Caco-2 (cell line): ENCODE data around the gene TAF4B. TPM values are rescaled to one million over a fixed set of nuclear protein-coding genes. Genes with fewer than 3 reads are reported as not detected.
"Not testable (repeated sequence)": the region's sequence is repeated elsewhere in the genome, so short reads cannot be mapped to it uniquely, and the experiment has no call there.

Source experiments
- BruUV-seq: library from RNA; stranded (reverse); fragments of 400-500 nt; replicated peaks from 2 replicates; lab custom pipeline; 2021; lab: Mats Ljungman, UMichigan
- CTCF ChIA-PET: fragments of 300-600 bp; sonication (Branson Sonifier 250); formaldehyde crosslinking; loops from one replicate; lab custom pipeline; 2022; ENCODE audit warnings: antibody characterized with exemption; lab: Charles Lee
- POLR2A ChIA-PET: fragments of 300-600 bp; sonication (Branson Sonifier 250); formaldehyde crosslinking; loops from one replicate; lab custom pipeline; 2022; ENCODE audit warnings: antibody characterized with exemption; lab: Charles Lee
- DNase-seq, 2 experiments: peaks; one replicate each; pipeline versions ENCODE4 v3.0.0 to v3.0.0-alpha.2; 2020 to 2022
- H3K27me3 ChIP-seq: replicated peaks from 2 replicates; pipeline ENCODE4 v1.6.0; 2011; ENCODE audit warnings: low read length; ENCODE audit not compliant: control insufficient read depth, insufficient read depth
- H3K36me3 ChIP-seq: 2 replicates; pipeline ENCODE4 v1.5.1; 2011; ENCODE audit warnings: low read length; ENCODE audit not compliant: control insufficient read depth, insufficient read depth
- H3K4me1 ChIP-seq: fragments of 250-450 bp; sonication (Bioruptor Pico); 2 replicates; pipeline ENCODE4 v1.5.1; 2020; ENCODE audit warnings: mild to moderate bottlenecking
- H3K4me3 ChIP-seq: 2 replicates; pipeline ENCODE4 v1.5.1; 2011; ENCODE audit warnings: low read depth, mild to moderate bottlenecking, control low read depth, low read length
- H3K9me3 ChIP-seq: fragments of 250-450 bp; sonication (Bioruptor Pico); 2 replicates; pipeline ENCODE4 v1.5.1; 2020; ENCODE audit warnings: mild to moderate bottlenecking, moderate library complexity
- H3K27ac Mint-ChIP-seq: one replicate; pipeline ENCODE4 v1.8.0; 2022; ENCODE audit warnings: mixed read lengths; ENCODE audit not compliant: unreplicated experiment
- H3K27me3 Mint-ChIP-seq: one replicate; pipeline ENCODE4 v1.8.0; 2022; ENCODE audit warnings: mixed read lengths; ENCODE audit not compliant: insufficient read depth, unreplicated experiment
- H3K36me3 Mint-ChIP-seq: one replicate; pipeline ENCODE4 v1.8.0; 2022; ENCODE audit warnings: mild to moderate bottlenecking, mixed read lengths; ENCODE audit not compliant: insufficient read depth, unreplicated experiment
- H3K4me1 Mint-ChIP-seq: one replicate; pipeline ENCODE4 v1.8.0; 2022; ENCODE audit warnings: low read depth, mixed read lengths; ENCODE audit not compliant: unreplicated experiment
- H3K4me3 Mint-ChIP-seq: one replicate; pipeline ENCODE4 v1.8.0; 2022; ENCODE audit warnings: mild to moderate bottlenecking, moderate library complexity, mixed read lengths; ENCODE audit not compliant: unreplicated experiment
- H3K9me3 Mint-ChIP-seq: one replicate; pipeline ENCODE4 v1.8.0; 2022; ENCODE audit warnings: mixed read lengths; ENCODE audit not compliant: unreplicated experiment
- intact Hi-C: fragments of 100-400 bp; cut with micrococcal nuclease; formaldehyde crosslinking; loops from one replicate; pipeline ENCODE4 v1.10.0; 2022; ENCODE audit not compliant: unreplicated experiment
- total RNA-seq: library from RNA; stranded (reverse); gene quantifications from 2 replicates; pipeline ENCODE4 v1.2.3, GENCODE V29; 2022
- TF ChIP-seq, protein P1 (sequence below), 2 experiments: fragments of 200-600 bp in 1 of 2; IDR thresholded peaks; 1 replicate in 1 of 2; 2 replicates in 1 of 2; pipeline versions ENCODE4 v1.5.1 to v1.8.0; 2011 to 2022; ENCODE audit warnings: antibody characterized with exemption in 1 of 2, control low read depth in 1 of 2, inconsistent platforms in 1 of 2, low read depth in 1 of 2, low read length in 1 of 2, mild to moderate bottlenecking in 1 of 2, moderate library complexity in 1 of 2; ENCODE audit not compliant: insufficient read depth in 1 of 2, severe bottlenecking in 1 of 2, unreplicated experiment in 1 of 2

The TAF4B gene
- total RNA-seq, 1 experiment from 2014 or later = 2.6 TPM

- TF ChIP-seq, protein P1, sequence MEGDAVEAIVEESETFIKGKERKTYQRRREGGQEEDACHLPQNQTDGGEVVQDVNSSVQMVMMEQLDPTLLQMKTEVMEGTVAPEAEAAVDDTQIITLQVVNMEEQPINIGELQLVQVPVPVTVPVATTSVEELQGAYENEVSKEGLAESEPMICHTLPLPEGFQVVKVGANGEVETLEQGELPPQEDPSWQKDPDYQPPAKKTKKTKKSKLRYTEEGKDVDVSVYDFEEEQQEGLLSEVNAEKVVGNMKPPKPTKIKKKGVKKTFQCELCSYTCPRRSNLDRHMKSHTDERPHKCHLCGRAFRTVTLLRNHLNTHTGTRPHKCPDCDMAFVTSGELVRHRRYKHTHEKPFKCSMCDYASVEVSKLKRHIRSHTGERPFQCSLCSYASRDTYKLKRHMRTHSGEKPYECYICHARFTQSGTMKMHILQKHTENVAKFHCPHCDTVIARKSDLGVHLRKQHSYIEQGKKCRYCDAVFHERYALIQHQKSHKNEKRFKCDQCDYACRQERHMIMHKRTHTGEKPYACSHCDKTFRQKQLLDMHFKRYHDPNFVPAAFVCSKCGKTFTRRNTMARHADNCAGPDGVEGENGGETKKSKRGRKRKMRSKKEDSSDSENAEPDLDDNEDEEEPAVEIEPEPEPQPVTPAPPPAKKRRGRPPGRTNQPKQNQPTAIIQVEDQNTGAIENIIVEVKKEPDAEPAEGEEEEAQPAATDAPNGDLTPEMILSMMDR (IDR thresholded peaks at IDR 0.05; ENCODE audit: insufficient read depth in 1 of 2, low read depth in 1 of 2, low read length in 1 of 2, severe bottlenecking in 1 of 2, unreplicated experiment in 1 of 2) = no peak
- Mint-ChIP-seq H3K27me3 (no peaks in the 10 kb centered on the region), H3K4me1 (no peaks in the 10 kb centered on the region), H3K27ac (no peak overlapping the region), H3K4me3 (no peak overlapping the region), H3K36me3 (no peaks in the 10 kb centered on the region), H3K9me3 (no peaks in the 10 kb centered on the region)
- Histone ChIP-seq H3K36me3 (no peaks in the 10 kb centered on the region), H3K27me3 (no peaks in the 10 kb centered on the region), H3K4me3 (no peak overlapping the region), H3K9me3 (no peaks in the 10 kb centered on the region), H3K4me1 (no peaks in the 10 kb centered on the region)
- no peak for DNase-seq
- ChIA-PET CTCF (no interaction called here), POLR2A (no interaction called here)
- intact Hi-C loops = no loop called here
- BruUV-seq = no TSS peak
Measured at GRCh38 chr18:26301681-26302080, 75.4 kb downstream of the TAF4B start.

- DNase-seq, H3K27me3 Mint-ChIP-seq, intact Hi-C loops, POLR2A ChIA-PET, H3K36me3 Mint-ChIP-seq, H3K4me3 ChIP-seq, BruUV-seq, H3K9me3 ChIP-seq, H3K4me1 Mint-ChIP-seq, H3K27me3 ChIP-seq, H3K9me3 Mint-ChIP-seq, H3K4me3 Mint-ChIP-seq, H3K4me1 ChIP-seq, CTCF ChIA-PET, H3K36me3 ChIP-seq, H3K27ac Mint-ChIP-seq: not testable (repeated sequence)
Measured at GRCh38 chr18:26303222-26303621, 77.0 kb downstream of the TAF4B start.

GRCh38 chr18:26304511-26304910 lies 78.3 kb downstream of the TAF4B start:
- no peak for DNase-seq
- no peak overlapping the region for H3K4me3 ChIP-seq
- H3K36me3 Mint-ChIP-seq = no peaks in the 10 kb centered on the region
- H3K27me3 Mint-ChIP-seq = no peaks in the 10 kb centered on the region
- H3K27me3 ChIP-seq = no peaks in the 10 kb centered on the region
- intact Hi-C loops = no loop called here
- H3K9me3 Mint-ChIP-seq = no peaks in the 10 kb centered on the region
- CTCF ChIA-PET = no interaction called here
- TF ChIP-seq, protein P1 (IDR thresholded peaks at IDR 0.05; ENCODE audit: insufficient read depth in 1 of 2, low read depth in 1 of 2, low read length in 1 of 2, severe bottlenecking in 1 of 2, unreplicated experiment in 1 of 2) = no peak
- no peaks in the 10 kb centered on the region for H3K9me3 ChIP-seq
- no peaks in the 10 kb centered on the region for H3K36me3 ChIP-seq
- H3K4me1 ChIP-seq = no peaks in the 10 kb centered on the region
- H3K4me3 Mint-ChIP-seq = no peak overlapping the region
- BruUV-seq = no TSS peak
- no peak overlapping the region for H3K27ac Mint-ChIP-seq
- no peaks in the 10 kb centered on the region for H3K4me1 Mint-ChIP-seq
- POLR2A ChIA-PET = no interaction called here
